Measurements from ENCODE around the gene FLCN. TPM values are rescaled to one million over a fixed set of nuclear protein-coding genes. Genes with fewer than 3 reads are reported as not detected.

FLCN gene
- total RNA-seq, 4 donors from 2014 or later, result 33.4 to 54.8 (median 39.1) TPM

GRCh38 chr17:17241656-17242055 lies 4.7 kb upstream of the FLCN start:
- no peak overlapping the region for H3K4me3 ChIP-seq (ENCODE audit: low read depth, poor library complexity, severe bottlenecking)
- TF ChIP-seq CTCF (IDR thresholded peaks at IDR 0.05), result no peak
- no peak for TF ChIP-seq POLR2A (IDR thresholded peaks at IDR 0.05)
- intact Hi-C loops (cut with DNase I; ENCODE audit: low total_unique reads), result no loop called here
- DNase-seq (ENCODE audit: low spot score in 2 of 2), result no peak
- WGBS, 2 donors, result 81 to 84% methylated on average over 10 of the region's 10 CpGs

DNA sequence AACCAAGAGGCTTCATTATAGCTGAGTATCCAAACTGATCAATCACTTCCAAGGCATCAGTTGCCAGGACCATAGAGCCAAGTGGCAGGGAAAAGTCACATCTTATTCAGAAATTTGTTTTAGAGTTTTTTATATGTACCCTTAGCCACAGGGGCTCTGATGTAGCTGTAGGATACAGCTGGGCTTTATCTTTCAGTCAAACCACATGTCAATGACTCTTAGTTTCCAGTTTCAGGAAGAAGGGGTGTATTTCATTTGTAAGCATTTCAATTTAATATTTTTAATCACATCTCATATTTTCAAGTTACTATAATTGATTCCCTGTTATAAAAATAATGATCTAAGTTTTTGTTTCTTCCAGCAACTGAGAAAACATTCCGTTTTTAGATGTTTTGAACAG lies 2.9 kb upstream of the FLCN start:
- 41 to 60% methylated on average over 1 of the region's 1 CpG for WGBS, 2 donors
- DNase-seq (ENCODE audit: low spot score in 2 of 2), result no peak
- intact Hi-C loops (cut with DNase I; ENCODE audit: low total_unique reads), result no loop called here
- no peak for TF ChIP-seq CTCF (IDR thresholded peaks at IDR 0.05)
- TF ChIP-seq POLR2A (IDR thresholded peaks at IDR 0.05), result no peak
- H3K4me3 ChIP-seq (ENCODE audit: low read depth, poor library complexity, severe bottlenecking), result no peak overlapping the region

DNA sequence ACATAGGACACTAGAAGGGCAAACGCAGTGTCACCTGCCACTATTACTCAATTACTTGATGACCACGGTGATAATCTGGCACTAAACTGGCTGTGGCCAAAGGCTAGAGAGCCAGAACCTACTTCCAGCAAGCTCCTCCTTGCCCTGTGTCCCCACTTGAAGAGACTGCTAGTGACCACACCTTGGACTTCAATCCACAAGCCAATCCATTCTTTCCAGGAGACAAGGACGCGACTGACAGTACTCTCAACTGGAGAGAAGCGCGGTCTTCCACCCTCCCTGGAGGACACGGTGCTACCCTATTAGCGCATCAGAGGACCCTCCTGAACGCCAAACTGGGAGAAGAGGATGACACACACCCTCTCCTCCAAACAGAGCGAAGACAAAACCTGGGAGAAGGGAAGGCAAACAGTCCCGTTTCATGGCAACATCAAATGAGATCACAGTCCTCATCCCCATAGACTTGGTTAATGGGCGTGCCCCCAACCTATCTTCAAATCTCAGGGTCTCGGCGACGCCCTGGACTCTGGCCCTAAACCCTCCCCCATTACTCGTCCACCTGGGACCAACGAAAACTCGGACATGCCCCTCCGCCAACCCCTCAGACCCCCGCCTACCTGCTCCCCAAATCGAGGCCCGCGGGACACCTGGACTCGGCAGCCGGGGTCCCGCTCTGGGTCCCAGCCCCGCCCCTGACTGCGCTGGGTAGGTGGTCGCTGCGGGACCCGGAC lies 508 bp downstream of the FLCN start:
- intact Hi-C loops (cut with DNase I; ENCODE audit: low total_unique reads), result no loop called here
- peak in 1 of 2 donors; percentile 90 for DNase-seq (ENCODE audit: low spot score in 2 of 2)
- TF ChIP-seq CTCF (IDR thresholded peaks at IDR 0.05) (no peak), POLR2A (IDR thresholded peaks at IDR 0.05) (no peak)
- WGBS, 2 donors, result 1% methylated on average over 20 to 21 of the region's 31 CpGs
- H3K4me3 ChIP-seq (ENCODE audit: low read depth, poor library complexity, severe bottlenecking), result peak overlapping the region; percentile 100

DNA sequence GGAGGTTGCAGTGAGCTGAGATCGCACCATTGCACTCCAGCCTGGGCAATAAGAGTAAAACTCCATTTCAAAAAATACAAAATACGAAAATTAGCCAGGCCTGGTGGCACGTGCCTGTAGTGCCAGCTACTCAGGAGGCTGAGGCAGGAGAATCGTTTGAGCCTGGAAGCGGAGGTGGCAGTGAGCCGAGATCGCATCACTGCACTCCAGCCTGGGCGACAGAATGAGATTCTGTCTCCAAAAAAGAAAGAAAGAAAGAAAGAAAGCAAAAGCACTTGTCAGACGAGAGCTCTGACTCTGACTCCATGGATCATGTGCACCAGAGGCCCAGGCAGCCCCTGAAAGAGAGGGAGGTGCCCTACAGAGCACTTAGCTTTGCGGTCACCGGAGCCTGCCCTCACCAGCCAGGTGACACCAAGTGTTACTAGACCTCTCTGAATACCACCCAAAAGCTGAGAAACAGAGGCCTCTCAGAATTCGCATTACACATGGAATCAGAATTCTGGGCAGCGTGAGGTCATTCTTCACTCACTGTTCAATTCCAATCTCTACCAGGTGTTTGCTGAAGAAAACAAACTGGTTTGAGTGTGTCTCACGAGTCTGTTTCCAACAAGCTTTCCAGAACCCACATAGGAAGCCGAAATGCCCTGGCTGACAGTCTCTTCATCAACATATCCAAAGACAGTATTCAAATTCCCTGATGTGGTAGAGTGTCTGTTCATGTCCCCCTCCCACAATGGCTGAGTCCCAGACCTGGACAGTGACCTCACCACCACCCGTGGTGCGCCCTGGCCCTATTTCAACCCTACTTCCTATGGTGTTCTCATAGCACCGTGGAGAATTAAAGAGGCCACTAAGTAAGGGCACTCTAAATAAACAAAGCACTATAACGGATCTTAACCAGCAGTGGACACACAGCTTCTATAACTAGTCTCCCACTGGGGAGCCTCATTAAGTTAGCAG lies 1.5 kb downstream of the FLCN start:
- WGBS, 2 donors, result 32 to 36% methylated on average over 19 of the region's 19 CpGs
- TF ChIP-seq POLR2A (IDR thresholded peaks at IDR 0.05) (no peak), CTCF (IDR thresholded peaks at IDR 0.05) (no peak)

GRCh38 chr17:17232303-17232621 lies 4.7 kb downstream of the FLCN start:
- WGBS, 2 donors, result 80 to 87% methylated on average over 11 of the region's 11 CpGs
- DNase-seq (ENCODE audit: low spot score in 2 of 2), result no peak
- no peak for TF ChIP-seq CTCF (IDR thresholded peaks at IDR 0.05)
- TF ChIP-seq POLR2A (IDR thresholded peaks at IDR 0.05), result no peak
- no peak overlapping the region for H3K4me3 ChIP-seq (ENCODE audit: low read depth, poor library complexity, severe bottlenecking)
- intact Hi-C loops (cut with DNase I; ENCODE audit: low total_unique reads), result no loop called here

More for the DNA sequence above, 1.5 kb downstream of the FLCN start:
- no peak for DNase-seq (ENCODE audit: low spot score in 2 of 2)
- H3K4me3 ChIP-seq (ENCODE audit: low read depth, poor library complexity, severe bottlenecking), result no peak overlapping the region
- intact Hi-C loops (cut with DNase I; ENCODE audit: low total_unique reads), result no loop called here

Data from lower leg skin (tissue), 4 donors.